Gastroesophageal sphincter (tissue), 4 donors: ENCODE measurements around the gene ZNF774. TPM values are rescaled to one million over a fixed set of nuclear protein-coding genes. Genes with fewer than 3 reads are reported as not detected.

Experiments
- ATAC-seq: fragments of 150-250 bp; one replicate; pipeline ENCODE4 v1.9.1; 2016; ENCODE audit warnings: mild to moderate bottlenecking, moderate library complexity
- H3K27ac ChIP-seq, 4 donors: fragments of 200-600 bp; sonication (generic) in 3 of 4; 1 replicate in 3 of 4; 2 replicates in 1 of 4; pipeline ENCODE4 v1.5.1; 2016 to 2019
- H3K27me3 ChIP-seq: fragments of 200-600 bp; sonication (generic); one replicate; pipeline ENCODE4 v1.5.1; 2019
- H3K36me3 ChIP-seq, 2 donors: fragments of 200-600 bp; sonication (generic); one replicate each; pipeline ENCODE4 v1.5.1; 2019; ENCODE audit warnings: control low read depth in 1 of 2
- H3K4me1 ChIP-seq, 3 donors: fragments of 200-600 bp; sonication (generic); 1 replicate in 2 of 3; 2 replicates in 1 of 3; pipeline ENCODE4 v1.5.1; 2016 to 2019; ENCODE audit warnings: control low read depth in 2 of 3
- H3K4me3 ChIP-seq, 2 donors: fragments of 200-600 bp; sonication (generic); one replicate each; pipeline ENCODE4 v1.5.1; 2019; ENCODE audit warnings: mild to moderate bottlenecking in 1 of 2, moderate library complexity in 1 of 2
- H3K9me3 ChIP-seq, 3 donors: fragments of 200-600 bp; sonication (generic); one replicate each; pipeline ENCODE4 v1.5.1; 2017 to 2019; ENCODE audit warnings: control low read depth in 2 of 3
- EP300 ChIP-seq: sonication (generic); formaldehyde crosslinking; IDR thresholded peaks from one replicate; pipeline ENCODE4 v1.6.1; 2017; ENCODE audit warnings: antibody characterized with exemption, mild to moderate bottlenecking
- POLR2A ChIP-seq, 2 donors: fragments of 450-650 bp; IDR thresholded peaks; one replicate each; pipeline ENCODE4 v1.6.1; 2017; ENCODE audit warnings: antibody characterized with exemption in 2 of 2, mild to moderate bottlenecking in 2 of 2, moderate library complexity in 1 of 2
- POLR2AphosphoS5 ChIP-seq: sonication (generic); formaldehyde crosslinking; IDR thresholded peaks from one replicate; pipeline ENCODE4 v1.6.1; 2017; ENCODE audit warnings: antibody characterized with exemption
- WGBS, 2 donors: methylation state at CpG; one replicate each; pipeline ENCODE4 v1.1.5; 2018; ENCODE audit warnings: low coverage in 1 of 2; 5-methylcytosine and 5-hydroxymethylcytosine counted together
- total RNA-seq, 4 donors: library from RNA; depleted of rRNA; stranded (reverse); fragments of >200 nt; gene quantifications; one replicate each; pipeline ENCODE4 v1.1.0, GENCODE V29; 2016
- TF ChIP-seq, protein P1 (sequence below), 4 experiments: fragments of 200-600 bp in 2 of 4; fragments of 450-650 bp in 2 of 4; sonication (generic) in 1 of 4; IDR thresholded peaks; one replicate each; pipeline ENCODE4 v1.5.1; 2017 to 2019; ENCODE audit warnings: antibody characterized with exemption in 4 of 4, mild to moderate bottlenecking in 2 of 4, moderate library complexity in 2 of 4

ZNF774 gene
- total RNA-seq, 4 donors from 2014 or later, result 0.78 to 17.2 (median 1.1) TPM

DNA sequence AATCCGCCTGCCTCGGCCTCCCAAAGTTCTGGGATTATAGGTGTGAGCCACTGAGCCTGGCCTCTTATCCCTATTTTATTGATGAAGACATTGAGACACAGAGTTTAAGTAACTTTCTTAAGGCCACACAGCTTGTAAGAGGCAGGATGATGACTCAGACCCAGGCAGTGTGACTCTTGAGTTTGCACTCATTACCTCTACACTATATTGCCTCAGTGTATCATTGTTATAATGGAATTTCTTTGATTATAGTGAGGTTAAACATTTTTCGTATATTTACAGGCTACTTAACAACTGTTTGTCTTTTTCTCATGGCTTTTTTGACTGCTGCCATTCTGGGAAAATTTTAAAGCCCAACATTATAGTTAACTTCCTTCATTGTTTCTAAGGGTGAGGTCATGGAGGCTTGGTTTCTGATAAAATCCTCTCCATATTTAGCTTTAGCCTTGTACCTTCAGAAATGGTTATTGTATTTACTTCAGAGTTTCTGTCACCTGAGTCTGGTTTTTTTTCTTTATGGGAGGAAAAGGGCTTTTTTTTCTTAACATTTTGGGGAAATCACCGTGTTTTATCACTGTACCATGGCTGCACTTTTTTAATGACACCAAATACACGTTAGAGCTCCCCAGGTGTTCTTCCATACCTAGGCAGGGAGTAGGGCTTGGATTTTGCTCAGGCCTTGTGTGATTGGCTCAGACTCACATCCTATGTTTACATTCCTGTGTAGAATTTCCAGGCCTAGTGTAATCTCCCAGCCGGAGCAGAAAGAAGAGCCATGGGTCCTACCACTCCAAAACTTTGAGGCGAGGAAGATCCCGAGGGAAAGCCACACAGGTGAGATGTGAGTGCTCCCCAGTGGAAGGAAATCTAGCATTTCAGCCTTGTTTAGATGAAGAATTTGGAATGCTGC lies 6.3 kb downstream of the ZNF774 start:
- Histone ChIP-seq H3K4me3 (no peak overlapping the region), H3K27me3 (no peaks in the 10 kb centered on the region), H3K4me1 (peaks cover 0 to 19% (median 6%) of the 10 kb centered on the region in 3 donors), H3K27ac (no peak overlapping the region), H3K9me3 (no peaks in the 10 kb centered on the region), H3K36me3 (peaks cover 0 to 11% of the 10 kb centered on the region in 2 donors)
- no peak for ATAC-seq
- TF ChIP-seq, protein P1, sequence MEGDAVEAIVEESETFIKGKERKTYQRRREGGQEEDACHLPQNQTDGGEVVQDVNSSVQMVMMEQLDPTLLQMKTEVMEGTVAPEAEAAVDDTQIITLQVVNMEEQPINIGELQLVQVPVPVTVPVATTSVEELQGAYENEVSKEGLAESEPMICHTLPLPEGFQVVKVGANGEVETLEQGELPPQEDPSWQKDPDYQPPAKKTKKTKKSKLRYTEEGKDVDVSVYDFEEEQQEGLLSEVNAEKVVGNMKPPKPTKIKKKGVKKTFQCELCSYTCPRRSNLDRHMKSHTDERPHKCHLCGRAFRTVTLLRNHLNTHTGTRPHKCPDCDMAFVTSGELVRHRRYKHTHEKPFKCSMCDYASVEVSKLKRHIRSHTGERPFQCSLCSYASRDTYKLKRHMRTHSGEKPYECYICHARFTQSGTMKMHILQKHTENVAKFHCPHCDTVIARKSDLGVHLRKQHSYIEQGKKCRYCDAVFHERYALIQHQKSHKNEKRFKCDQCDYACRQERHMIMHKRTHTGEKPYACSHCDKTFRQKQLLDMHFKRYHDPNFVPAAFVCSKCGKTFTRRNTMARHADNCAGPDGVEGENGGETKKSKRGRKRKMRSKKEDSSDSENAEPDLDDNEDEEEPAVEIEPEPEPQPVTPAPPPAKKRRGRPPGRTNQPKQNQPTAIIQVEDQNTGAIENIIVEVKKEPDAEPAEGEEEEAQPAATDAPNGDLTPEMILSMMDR (IDR thresholded peaks at IDR 0.05), result no peak
- TF ChIP-seq POLR2A (IDR thresholded peaks at IDR 0.05) (no peak), POLR2AphosphoS5 (no peak), EP300 (no peak)
- WGBS, 2 donors, result 51 to 76% methylated on average over 4 to 6 of the region's 8 CpGs

DNA sequence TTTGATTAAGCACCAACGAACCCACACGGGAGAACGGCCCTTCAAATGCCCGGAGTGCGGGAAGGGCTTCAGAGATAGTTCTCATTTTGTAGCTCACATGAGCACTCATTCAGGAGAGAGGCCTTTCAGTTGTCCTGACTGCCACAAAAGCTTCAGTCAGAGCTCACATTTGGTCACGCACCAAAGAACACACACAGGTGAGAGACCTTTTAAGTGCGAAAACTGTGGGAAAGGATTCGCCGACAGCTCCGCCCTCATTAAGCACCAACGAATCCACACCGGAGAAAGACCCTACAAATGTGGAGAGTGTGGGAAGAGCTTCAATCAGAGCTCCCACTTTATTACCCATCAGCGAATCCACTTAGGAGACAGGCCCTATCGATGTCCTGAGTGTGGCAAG lies 8.7 kb downstream of the ZNF774 start:
- Histone ChIP-seq H3K27ac (no peak overlapping the region), H3K9me3 (no peaks in the 10 kb centered on the region), H3K36me3 (peaks cover 0 to 11% of the 10 kb centered on the region in 2 donors), H3K27me3 (no peaks in the 10 kb centered on the region), H3K4me3 (no peak overlapping the region), H3K4me1 (peaks cover 0 to 32% (median 6%) of the 10 kb centered on the region in 3 donors)
- WGBS, 2 donors, result 79 to 86% methylated on average over 7 to 10 of the region's 14 CpGs
- no peak for TF ChIP-seq POLR2AphosphoS5
- TF ChIP-seq EP300, result no peak
- TF ChIP-seq, protein P1 (IDR thresholded peaks at IDR 0.05), result no peak
- TF ChIP-seq POLR2A (IDR thresholded peaks at IDR 0.05), result no peak
- ATAC-seq, result no peak

DNA sequence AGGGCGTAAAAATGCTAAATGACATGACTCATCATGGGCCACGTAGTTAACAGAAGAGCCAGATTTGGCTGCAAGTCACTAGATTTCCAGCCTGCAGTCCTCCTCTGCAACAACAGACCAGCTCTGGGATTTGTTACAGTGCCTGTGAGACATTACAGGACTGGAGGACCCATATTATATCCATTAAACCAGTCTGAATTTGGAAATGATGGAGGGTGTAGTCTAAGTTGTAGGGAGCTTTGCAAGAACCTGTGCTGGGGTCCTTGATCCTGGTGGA lies 10.8 kb downstream of the ZNF774 start:
- peak; percentile 80 for ATAC-seq
- peaks cover 0 to 11% of the 10 kb centered on the region in 2 donors for H3K36me3 ChIP-seq
- peak overlapping the region; percentile 12 to 88 (median 81) for H3K27ac ChIP-seq
- 5 to 7% methylated on average over 2 of the region's 2 CpGs for WGBS, 2 donors
- no peaks in the 10 kb centered on the region for H3K9me3 ChIP-seq
- no peak overlapping the region for H3K4me3 ChIP-seq
- TF ChIP-seq, protein P1 (IDR thresholded peaks at IDR 0.05), result no peak
- TF ChIP-seq POLR2AphosphoS5, result peak; percentile 70
- TF ChIP-seq EP300, result no peak
- no peak for TF ChIP-seq POLR2A (IDR thresholded peaks at IDR 0.05)
- H3K27me3 ChIP-seq, result no peaks in the 10 kb centered on the region
- peaks cover 8 to 44% (median 9%) of the 10 kb centered on the region in 3 donors for H3K4me1 ChIP-seq

DNA sequence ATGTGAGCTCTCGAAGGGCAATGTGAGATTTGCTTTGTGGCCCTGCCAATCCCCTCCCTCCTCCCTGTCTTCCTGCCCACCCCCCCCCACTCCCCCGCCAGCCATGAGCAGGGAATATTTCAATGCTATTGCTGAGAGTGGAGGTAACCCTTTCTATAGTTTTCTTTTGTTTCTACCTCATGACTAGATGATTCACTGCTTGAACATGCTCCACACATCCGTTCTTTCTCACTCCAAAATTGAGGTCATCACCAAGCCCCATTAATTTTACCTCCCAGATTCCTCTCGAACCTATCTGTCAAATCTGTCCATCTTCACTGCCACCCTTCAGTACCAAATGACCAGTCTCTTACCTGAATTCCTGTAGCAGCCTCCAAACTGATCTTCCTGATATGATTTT lies 12.2 kb downstream of the ZNF774 start:
- no peaks in the 10 kb centered on the region for H3K27me3 ChIP-seq
- peak overlapping the region in 3 of 4 donors; percentile 12 to 88 (median 79) for H3K27ac ChIP-seq
- no peak overlapping the region for H3K4me3 ChIP-seq
- peaks cover 0 to 11% of the 10 kb centered on the region in 2 donors for H3K36me3 ChIP-seq
- H3K9me3 ChIP-seq, result no peaks in the 10 kb centered on the region
- TF ChIP-seq, protein P1 (IDR thresholded peaks at IDR 0.05), result no peak
- TF ChIP-seq POLR2A (IDR thresholded peaks at IDR 0.05), result no peak
- TF ChIP-seq EP300, result no peak
- TF ChIP-seq POLR2AphosphoS5, result no peak
- H3K4me1 ChIP-seq, result peaks cover 8 to 53% (median 9%) of the 10 kb centered on the region in 3 donors
- ATAC-seq, result no peak
- WGBS, 2 donors, result 49 to 54% methylated on average over 3 of the region's 4 CpGs
